ENCODE data around the gene RASA2.

- TF ChIP-seq, protein P1, sequence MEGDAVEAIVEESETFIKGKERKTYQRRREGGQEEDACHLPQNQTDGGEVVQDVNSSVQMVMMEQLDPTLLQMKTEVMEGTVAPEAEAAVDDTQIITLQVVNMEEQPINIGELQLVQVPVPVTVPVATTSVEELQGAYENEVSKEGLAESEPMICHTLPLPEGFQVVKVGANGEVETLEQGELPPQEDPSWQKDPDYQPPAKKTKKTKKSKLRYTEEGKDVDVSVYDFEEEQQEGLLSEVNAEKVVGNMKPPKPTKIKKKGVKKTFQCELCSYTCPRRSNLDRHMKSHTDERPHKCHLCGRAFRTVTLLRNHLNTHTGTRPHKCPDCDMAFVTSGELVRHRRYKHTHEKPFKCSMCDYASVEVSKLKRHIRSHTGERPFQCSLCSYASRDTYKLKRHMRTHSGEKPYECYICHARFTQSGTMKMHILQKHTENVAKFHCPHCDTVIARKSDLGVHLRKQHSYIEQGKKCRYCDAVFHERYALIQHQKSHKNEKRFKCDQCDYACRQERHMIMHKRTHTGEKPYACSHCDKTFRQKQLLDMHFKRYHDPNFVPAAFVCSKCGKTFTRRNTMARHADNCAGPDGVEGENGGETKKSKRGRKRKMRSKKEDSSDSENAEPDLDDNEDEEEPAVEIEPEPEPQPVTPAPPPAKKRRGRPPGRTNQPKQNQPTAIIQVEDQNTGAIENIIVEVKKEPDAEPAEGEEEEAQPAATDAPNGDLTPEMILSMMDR (IDR thresholded peaks at IDR 0.05), result no peak
- no peak for TF ChIP-seq POLR2A (IDR thresholded peaks at IDR 0.05)
These were observed 143.1 kb downstream of the RASA2 start for GRCh38 chr3:141629976-141630375.
